ENCODE measurements around the gene EHD4.

Gene EHD4

DNA sequence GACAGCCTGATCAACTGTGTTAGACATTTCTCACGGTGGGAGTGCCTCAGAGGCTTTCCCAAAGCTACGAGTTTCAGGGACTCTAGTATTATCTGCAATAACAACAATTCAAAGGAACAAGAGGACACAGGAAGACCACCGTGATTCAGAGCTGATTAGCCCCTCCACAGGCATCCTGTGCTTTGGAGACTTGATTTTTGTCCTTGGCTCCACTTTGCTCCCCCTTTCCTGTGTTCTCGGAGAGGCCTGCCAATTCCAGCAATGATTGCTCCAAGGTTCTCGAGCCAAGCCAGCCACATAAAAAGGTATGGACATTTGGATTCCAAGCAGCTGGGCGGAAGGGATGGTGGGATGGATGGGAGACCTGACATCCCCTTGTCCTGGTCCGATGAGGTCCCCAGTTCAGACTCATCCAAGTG is 14.3 kb downstream of the EHD4 start:
- no peak for DNase-seq (ENCODE audit: low read depth in 2 of 2, low spot score in 1 of 2)

DNA sequence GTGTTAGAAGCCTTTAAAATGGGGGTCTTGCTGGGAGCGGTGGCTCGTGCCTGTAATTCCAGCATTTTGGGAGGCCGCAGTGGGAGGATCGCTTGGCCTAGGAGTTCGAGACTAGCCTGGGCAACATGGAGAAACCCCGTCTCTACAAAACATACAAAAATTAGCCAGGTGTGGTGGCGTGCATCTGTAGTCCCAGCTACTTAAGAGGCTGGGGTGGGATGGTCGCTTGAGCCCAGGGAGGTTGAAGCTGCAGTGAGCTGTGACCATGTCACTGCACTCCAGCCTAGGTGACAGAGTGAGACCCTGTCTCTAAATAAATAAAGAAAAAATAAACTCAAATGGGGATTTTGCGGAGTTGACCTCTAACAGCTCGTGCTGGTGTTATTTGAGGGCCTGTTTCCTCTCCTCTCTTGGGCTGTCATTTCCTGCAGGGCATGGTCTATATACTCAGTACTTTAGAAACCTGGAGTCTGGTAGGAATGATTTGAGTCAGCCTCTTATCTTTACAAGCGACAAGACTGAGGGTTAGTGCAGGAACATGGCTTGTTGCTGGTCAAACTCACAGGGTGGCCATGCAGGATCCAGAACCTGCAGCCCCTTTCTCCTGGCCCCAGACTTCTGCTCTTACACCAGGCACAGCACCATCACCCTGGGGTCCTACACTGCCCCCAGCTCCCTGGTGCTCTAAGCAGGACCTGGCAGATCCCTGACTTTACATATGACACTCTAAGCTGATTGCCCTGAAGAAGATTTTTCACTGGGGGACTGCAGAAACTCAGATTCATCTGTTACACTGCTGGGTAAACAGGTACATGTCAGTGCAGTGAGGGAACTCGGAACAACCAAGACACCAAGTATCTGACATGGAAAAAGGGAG is 15.1 kb downstream of the EHD4 start:
- DNase-seq (ENCODE audit: low read depth in 2 of 2, low spot score in 1 of 2): no peak

DNA sequence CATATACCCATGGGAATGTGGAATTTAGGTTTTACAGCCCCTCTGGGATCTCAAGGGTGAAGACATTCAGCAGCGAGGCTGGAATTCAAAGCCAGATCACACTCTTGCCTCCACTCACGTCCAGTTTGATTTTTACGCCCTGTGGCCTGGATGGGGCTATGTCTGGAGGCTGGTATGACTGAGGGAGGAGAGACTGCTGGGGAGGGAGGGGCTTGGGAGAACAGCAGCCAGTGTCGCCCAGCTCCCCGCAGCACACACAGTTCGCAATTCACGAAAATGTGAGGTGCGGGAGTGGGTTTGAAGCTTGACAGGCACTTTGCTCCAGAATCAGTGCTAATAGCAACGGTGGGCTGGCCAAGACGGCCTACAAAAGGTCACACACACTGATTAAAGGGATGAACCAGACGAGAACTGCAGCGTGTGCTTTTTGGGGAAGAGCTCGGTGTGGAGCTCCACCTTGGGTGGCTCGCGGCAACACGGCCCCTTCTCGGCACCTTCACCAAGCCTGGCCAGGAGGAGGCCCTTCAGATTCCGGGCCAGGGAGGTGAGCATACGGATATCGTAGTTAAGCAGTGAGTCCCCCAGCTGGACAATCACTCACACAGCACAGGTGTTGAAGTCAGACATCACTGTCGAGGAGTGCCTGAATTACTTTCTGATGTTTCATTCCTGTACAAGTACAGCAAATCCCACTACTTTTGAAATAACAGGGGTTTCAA is 16.4 kb downstream of the EHD4 start:
- DNase-seq (ENCODE audit: low read depth in 2 of 2, low spot score in 1 of 2): no peak

DNA sequence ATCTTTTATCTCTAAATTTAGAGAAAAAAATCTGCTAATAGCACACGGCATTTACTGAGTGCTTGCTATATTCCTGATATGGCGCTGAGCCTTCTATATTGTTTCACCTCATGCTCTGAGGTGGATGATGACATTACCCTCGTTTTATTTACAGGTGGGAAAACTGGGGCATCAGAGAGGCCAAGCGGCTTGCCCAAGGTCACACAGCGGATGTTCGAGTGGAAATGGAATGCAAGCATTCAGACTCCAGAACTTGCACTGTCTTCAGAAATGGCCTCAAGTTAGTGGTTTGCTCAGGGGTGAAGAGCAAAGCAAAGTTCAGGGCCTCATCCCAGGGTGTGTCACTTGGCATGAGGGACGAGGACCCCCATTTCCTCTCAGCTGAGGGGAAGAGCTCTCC is 17.3 kb downstream of the EHD4 start:
- DNase-seq (ENCODE audit: low read depth in 2 of 2, low spot score in 1 of 2): no peak

DNA sequence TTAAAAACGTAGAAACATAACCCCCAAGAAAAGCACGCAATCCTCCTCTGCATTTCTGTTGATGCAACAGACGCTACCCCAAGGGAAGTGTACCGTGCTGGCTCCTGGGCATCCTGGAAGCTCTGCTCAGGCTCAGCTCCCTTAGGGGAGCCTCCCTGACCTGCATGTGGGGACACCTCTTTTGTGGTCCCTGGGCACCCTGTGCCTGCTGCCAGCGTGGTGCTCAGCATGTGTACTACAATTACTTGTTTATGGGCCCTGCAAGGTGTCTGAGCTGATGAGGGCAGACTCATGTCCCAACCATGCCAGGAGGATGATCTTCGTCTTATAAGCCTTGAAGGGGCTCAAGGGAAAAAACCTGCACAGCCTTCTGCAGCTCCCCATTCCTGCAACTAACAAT is 18.3 kb downstream of the EHD4 start:
- DNase-seq (ENCODE audit: low read depth in 2 of 2, low spot score in 1 of 2): no peak

DNA sequence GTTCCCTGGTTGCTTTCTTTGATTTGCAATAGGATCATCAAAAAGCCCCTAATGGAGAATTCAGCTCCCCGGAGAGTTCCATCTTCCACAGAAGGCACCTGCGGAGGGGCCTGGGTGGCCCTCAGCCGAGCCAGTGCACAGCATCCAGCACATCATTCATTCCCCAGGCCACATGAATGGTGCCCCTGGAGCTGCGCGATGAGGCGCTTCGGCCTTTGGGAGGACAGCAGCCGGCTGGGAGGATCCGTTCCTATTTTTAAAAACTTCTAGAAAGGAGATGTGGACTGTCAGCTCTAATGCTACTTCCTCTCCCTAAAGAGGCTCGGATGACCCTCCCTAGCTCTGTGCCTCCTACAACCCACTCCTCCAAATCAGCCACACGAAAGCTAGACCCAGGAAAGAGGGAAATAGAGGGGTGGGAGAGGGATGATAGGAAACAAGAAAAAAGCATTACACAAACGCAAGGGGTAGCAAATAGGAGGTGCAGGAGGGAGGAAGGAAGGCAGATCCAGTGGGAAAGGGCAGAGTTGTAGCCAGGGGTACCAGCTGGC is 20.3 kb downstream of the EHD4 start:
- no peak for DNase-seq (ENCODE audit: low read depth in 2 of 2, low spot score in 1 of 2)

DNA sequence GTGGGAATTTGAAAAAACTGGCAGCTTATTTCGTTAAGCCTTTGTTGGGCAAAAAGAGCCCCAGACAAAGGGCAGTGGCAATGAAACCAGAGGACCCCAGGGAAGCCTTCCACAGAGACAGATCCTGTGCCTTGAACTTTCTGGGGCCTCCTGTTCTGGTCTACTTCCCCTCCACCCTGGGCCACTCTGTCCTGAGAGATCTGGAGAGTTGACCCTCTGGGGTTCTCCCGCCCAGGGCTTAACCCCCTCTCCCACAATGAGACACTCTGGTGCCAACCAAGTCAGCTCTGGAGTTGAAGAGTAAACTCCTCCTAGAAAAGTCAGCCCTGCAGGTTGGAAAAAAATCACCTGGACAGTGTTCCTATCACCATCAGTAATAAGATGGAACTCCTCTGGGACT is 20.8 kb downstream of the EHD4 start:
- no peak for DNase-seq (ENCODE audit: low read depth in 2 of 2, low spot score in 1 of 2)

DNA sequence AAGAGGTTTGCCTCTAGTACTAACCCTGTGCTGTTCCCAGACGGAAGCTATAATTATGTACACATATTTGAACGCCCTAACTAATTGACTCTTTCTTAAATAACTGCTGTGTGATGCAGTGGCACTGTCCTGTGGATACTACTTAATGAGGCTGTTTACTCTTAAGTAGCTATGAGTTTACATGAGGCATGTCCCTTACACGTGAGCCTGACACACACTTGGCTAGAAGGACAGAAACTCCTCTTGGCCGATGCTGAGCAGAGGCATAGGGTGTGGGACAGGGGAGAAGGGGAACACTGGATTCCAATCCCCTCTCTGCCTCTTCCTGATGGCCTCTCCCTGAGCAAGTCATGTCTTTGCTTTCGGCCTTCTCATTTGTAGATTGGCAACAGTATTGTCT is 21.9 kb downstream of the EHD4 start:
- DNase-seq (ENCODE audit: low read depth in 2 of 2, low spot score in 1 of 2): no peak

DNA sequence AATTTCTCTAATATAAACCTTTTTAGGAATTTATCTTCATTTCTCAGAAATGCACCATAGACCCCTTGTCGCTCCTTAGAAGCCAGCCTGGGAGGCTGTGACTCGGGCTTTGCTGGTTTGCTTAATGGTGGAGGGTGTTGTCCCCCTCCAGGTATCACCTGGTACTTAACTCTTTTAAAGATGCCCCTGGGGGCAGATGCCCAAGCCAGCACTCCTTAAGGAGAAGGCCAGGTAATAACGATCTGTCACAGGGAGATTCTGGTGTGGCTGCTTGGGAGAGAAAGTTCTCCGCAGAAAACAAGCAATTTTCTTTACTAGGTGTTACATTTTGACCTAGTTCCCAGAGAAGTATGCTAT is 22.3 kb downstream of the EHD4 start:
- no peak for DNase-seq (ENCODE audit: low read depth in 2 of 2, low spot score in 1 of 2)

DNA sequence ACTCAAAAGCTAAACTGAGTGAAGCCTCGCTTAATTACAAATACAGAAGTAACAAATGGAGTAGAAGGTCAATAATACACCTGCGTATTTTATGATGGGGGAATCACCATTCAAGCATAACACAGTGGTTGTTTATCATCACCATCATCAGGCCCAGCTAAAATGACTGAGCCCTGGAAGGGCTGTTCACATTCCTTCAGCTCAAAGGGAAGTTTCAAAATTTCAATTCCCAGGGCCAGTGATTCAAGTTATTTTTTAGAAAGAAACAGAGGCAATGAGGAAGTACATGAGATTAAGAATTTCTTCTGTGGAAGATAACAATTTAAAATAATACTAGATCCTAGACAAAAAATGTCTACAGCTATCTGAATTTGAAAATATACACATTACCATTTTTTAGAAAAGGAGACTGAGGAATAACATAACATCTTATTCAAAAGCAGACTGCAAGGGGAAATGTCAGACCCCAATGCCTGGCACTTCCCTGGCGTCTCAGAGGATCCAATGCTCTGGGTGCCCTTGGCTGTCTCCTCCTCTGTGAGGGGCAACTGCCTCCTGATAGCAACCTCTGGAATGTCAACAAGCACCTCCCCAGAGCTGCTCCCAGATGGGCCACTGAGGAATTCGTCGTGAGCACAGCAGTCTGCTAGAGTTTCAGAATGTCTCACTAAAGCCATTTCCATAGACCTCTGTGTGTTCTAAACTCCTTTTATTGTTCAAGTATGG is 22.8 kb downstream of the EHD4 start:
- no peak for DNase-seq (ENCODE audit: low read depth in 2 of 2, low spot score in 1 of 2)

DNA sequence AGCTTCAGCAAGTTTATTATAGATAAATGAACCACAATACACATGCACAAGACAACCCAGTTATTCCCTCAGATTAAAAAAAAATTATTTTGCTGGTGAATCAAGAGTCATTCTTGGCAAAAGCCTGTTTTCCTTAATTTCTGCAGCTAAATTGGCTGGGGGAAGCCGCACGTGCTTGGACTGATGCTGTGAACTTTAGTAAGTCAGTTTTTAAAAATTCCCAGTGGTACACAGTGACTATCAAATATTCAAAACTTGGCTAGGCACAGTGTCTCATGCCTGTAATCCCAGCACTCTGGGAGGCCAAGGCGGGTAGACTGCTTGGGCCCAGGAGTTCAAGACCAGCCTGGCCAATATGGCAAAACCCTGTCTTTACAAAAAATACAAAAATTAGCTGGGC is 23.9 kb downstream of the EHD4 start:
- DNase-seq (ENCODE audit: low read depth in 2 of 2, low spot score in 1 of 2): no peak

DNA sequence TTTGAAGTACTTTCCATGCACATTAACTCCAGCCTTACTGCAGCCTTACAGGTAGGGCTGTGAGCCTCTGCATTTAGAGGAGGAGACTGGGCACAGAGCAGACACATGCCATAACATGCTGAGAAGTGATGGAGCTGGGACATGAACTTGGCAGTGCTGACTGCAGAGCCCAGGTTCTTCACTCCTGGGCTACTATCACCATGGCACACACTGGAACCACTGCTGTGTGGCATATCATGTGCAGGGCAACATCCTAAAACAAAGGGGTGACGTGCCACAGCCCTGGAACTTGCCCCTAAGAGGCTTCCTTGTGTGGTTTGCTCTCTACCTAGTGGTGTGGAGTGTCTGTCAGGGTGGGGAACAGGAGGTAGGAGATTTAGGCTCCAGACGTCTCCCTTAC is 25.4 kb downstream of the EHD4 start:
- no peak for DNase-seq (ENCODE audit: low read depth in 2 of 2, low spot score in 1 of 2)

DNA sequence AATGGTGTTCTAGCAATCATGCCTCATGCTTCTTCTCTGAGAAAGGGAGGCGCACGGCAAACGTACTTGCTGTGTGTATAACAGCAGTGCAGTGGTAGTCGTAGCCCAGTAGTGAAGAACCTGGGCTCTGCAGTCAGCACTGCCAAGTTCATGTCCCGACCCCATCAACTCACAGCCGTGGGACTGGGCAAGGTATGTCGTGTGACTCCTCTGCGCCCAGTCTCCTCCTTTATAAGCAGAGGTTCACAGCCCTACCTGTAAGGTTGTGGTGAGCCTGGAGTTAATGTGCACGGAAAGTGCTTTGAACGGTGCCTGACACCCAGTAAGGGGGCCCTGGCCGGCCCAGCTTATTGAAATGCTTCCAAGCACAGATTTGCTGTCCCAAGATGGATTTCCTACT is 26.6 kb downstream of the EHD4 start:
- DNase-seq (ENCODE audit: low read depth in 2 of 2, low spot score in 1 of 2): no peak

DNA sequence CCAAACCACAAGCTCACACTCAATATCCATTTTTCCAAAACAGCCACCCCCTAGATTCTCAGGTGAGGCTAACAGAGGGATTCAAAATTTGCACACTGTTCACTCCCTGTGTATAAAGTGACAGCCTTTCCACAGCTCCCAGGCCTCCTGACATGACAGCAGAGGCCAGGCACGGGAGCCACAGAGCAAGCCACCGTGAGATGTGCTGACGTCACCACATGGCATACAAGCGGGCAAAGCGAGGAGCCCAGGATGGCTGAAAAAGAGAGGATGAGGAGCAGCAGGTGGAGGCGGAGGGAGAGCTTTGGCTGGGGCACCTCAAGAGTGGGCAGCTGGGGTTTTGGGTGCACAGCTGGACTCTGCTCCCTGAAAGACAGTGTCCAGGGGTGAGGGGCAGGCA is 27.1 kb downstream of the EHD4 start:
- DNase-seq (ENCODE audit: low read depth in 2 of 2, low spot score in 1 of 2): no peak

DNA sequence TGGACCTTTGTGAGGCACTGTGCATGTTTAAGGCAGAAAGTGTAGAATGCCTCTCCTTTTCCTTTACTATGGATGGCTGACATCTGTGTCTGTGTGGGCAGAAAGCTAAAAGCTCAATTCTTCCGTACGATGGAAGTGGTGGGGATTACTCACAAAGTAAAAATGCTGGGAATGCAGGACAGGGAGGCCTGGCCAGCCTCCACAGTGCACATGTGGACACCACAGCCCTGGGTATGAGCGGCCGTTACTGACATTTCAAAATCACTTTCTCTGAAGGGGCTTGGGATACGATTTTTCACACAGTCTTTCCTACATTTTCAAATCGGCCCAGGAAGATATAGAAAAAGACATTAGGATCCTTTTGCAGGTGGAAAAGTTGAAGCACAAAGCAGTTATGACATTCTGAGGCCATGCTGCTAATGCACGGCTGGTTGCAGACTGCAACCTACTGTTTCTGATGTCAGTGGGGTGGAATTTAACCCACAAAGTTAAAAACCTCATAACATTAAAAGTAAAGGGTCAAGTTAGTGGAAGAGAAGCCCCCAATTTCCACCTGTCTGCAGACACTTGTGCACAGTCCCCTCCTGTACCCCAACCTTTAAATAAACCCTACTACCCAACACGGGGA is 27.9 kb downstream of the EHD4 start:
- no peak for DNase-seq (ENCODE audit: low read depth in 2 of 2, low spot score in 1 of 2)

DNA sequence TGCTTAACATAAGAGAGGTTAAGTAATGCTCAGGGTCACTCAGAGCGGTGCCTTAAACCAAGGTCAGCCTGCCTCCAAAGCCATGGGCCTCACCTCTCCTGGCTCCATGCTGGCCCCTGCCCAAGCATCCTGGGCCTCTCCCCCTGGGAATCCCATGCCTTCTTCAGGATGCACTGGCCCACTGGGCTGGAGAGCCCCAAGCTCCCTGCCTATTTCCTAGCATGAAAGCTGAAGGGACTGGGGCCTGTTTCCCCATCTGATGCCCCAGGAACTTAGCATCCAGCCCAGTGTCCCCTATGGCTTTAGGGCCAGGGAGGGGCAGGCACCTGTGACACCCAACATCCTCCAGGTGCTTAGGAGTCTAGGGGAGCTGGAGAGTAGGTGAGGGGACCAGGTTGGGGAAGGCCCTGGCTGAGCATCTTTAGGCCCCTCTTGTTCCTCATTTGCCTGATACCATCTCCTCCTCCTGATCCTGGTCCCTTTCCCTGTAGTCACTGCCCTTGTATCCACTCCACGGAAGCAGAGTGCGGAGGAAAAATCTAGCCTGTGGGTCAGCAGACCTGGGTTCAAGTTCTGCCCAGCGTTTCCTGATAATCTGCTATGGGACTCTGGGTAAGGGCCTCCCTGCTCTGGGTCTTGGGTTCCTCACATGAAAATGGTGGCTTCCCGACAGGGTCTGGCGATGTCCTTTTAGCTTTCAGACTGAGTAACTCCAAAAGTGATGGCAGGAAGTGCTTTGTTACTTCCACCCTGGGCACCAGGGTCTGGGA is 28.6 kb downstream of the EHD4 start:
- DNase-seq (ENCODE audit: low read depth in 2 of 2, low spot score in 1 of 2): no peak

DNA sequence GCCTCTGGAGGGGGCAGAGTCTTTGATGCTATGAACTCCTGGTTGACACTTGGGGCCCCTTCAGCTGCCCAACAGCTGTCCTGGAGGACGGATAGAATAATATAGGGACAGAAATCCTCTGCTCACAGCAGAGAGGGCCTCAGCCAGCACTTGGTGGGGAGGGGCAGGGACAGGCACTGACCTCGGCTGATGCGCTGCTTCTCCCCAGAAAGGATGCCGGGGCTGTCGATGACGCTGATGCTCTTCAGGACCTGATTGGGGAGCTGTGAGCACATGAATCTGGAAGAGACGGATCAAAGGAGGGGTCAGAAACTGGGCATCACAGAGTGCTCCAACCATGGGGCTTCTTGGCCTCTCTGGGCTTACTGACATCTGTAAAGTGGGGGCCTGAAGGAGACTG is 29.5 kb downstream of the EHD4 start:
- no peak for DNase-seq (ENCODE audit: low read depth in 2 of 2, low spot score in 1 of 2)

DNA sequence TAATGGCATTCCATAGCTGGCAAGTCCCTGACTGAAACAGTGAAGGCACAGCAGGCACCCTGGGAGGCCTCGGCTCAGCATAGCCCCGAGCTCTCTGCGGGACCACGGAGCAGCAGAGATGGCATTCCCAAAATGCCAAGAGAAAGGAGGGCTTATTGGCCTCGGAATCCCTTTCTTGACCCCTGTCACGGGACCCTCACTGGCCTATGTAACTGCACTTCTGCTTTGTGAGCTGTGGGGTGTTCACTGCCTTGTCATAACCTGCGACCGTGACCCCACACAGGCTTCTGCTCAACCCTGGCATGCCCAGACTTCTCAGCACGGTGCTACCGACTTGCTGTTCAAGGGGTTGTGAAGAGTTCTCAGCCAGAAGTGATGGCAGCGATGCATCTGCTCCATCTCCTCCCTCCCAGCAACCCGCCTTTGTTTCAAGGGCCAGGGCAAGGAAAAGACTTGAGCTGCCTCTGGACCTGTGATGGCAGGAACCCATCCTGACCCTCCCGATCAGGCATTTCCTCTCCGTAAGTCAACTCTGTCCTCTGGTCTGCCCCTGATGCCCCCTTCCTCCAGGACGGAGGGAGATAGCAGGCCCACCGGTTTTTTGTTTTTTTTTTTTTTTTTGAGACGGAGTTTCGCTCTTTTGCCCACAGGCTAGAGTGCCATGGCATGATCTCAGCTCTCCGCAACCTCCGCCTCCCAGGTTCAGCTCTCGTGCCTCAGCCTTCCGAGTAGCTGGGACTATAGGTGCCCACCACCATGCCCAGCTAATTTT is 30.5 kb downstream of the EHD4 start:
- DNase-seq (ENCODE audit: low read depth in 2 of 2, low spot score in 1 of 2): no peak

DNA sequence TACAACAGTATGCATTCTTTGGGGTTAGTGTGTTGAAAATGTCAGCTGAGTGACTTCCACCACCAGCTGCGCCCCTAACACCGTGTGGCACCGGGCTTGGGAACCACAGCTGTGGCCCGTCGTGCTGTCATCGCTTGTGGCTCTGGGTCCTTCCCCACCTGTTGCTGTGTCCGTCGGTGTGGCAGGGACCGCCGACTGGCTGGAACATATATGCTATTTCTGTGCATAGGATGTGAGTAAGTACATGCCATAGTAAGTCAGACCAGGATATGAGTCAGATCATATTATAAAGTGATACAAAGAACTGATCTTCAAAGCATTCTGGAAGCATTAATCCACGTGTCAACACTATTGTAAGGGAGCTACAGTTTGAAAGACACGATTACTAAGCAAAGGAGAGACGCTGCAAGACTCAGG is 31.9 kb downstream of the EHD4 start:
- no peak for DNase-seq (ENCODE audit: low read depth in 2 of 2, low spot score in 1 of 2)

DNA sequence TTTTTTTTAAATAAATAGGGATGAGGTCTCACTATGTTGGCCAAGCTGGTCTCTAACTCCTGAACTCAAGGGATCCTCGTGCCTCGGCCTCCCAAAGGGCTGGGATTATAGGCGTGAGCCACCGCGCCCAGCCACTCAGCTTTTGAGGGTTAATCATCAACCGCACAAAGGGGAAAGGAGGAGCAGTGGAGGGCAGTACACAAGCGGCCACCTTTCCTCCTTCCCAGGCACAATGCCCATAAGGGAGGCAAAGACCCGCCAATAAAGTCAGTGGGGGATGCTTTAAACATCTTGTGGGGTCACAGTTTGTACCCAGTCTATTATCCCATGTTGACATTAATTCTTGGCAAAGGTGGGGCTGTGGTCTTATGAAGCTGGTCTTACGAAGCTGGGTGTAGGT is 32.4 kb downstream of the EHD4 start:
- no peak for DNase-seq (ENCODE audit: low read depth in 2 of 2, low spot score in 1 of 2)
